ENCODE measurements around the gene PRCC. TPM values are rescaled to one million over a fixed set of nuclear protein-coding genes. Genes with fewer than 3 reads are reported as not detected.

Gene PRCC
- total and polyA plus RNA-seq, 2 of the 13 experiments (the other 11 are each of a cell fraction or from before 2014, with no cell fraction given): 24.2 to 40.5 TPM

- TF ChIP-seq ARID2 (CRISPR knock-in tag; IDR thresholded peaks at IDR 0.05; ENCODE audit: borderline replicate concordance) (no peak), FOXM1 (CRISPR knock-in tag; IDR thresholded peaks at IDR 0.05) (no peak), MED13 (CRISPR knock-in tag; IDR thresholded peaks at IDR 0.05) (no peak), ZNF629 (CRISPR knock-in tag; conservative IDR thresholded peaks at IDR 0.05) (no peak; the same call in 1 of the 2 replicates), REXO4 (CRISPR knock-in tag; IDR thresholded peaks at IDR 0.05; ENCODE audit: borderline replicate concordance) (no peak), ZNF850 (CRISPR knock-in tag; conservative IDR thresholded peaks at IDR 0.05) (no peak), HNRNPL (IDR thresholded peaks at IDR 0.05; ENCODE audit: low read depth, low read length) (0 out of 2 replicates have a peak, but pooled peaks have one; percentile 62), GABPA (IDR thresholded peaks at IDR 0.05; ENCODE audit: low read depth, low read length) (no peak), GABPA (CRISPR knock-in tag; IDR thresholded peaks at IDR 0.05; ENCODE audit: low read depth) (peak; percentile 48; the same call in 1 of the 2 replicates), ZNF530 (CRISPR knock-in tag; IDR thresholded peaks at IDR 0.05; ENCODE audit: low read depth) (no peak), HMG20A (CRISPR knock-in tag; IDR thresholded peaks at IDR 0.05; ENCODE audit: borderline replicate concordance) (no peak), GFI1 (CRISPR knock-in tag; IDR thresholded peaks at IDR 0.05; ENCODE audit: borderline replicate concordance) (no peak), CAMTA2 (CRISPR knock-in tag; IDR thresholded peaks at IDR 0.05; ENCODE audit: borderline replicate concordance) (no peak), GRHL1 (CRISPR knock-in tag; conservative IDR thresholded peaks at IDR 0.05) (no peak), AGO1 (IDR thresholded peaks at IDR 0.05; ENCODE audit: low read depth, low read length, poor library complexity, severe bottlenecking) (no peak), ZFP36 (IDR thresholded peaks at IDR 0.05; ENCODE audit: borderline replicate concordance, low read depth, low read length, partially characterized antibody) (no peak), KLF12 (CRISPR knock-in tag; IDR thresholded peaks at IDR 0.05; ENCODE audit: borderline replicate concordance) (no peak), TAF1 (CRISPR knock-in tag; IDR thresholded peaks at IDR 0.05) (peak; percentile 55; the same call in 1 of the 2 replicates), ZFP91 (CRISPR knock-in tag; IDR thresholded peaks at IDR 0.05; ENCODE audit: borderline replicate concordance) (no peak), ZNF3 (CRISPR knock-in tag; IDR thresholded peaks at IDR 0.05) (no peak), CEBPZ (IDR thresholded peaks at IDR 0.05; ENCODE audit: low read length) (no peak), SMARCC2 (IDR thresholded peaks at IDR 0.05) (no peak)
Observed at GRCh38 chr1:156749419-156750118, 17.8 kb upstream of the PRCC start (continued).
